Keratinocyte (primary cell): Measurements from ENCODE around the gene SETDB1.
"Not testable (repeated sequence)": the region's sequence is repeated elsewhere in the genome, so short reads cannot be mapped to it uniquely, and the experiment has no call there.

Experiments used
- EZH2 ChIP-seq: IDR thresholded peaks from one replicate; pipeline ENCODE4 v1.6.1; 2012; ENCODE audit warnings: inconsistent platforms, mild to moderate bottlenecking, low read length, moderate library complexity
- TF ChIP-seq, protein P1 (sequence below), 3 experiments: IDR thresholded peaks in 1 of 3; conservative IDR thresholded peaks in 1 of 3; optimal IDR thresholded peaks in 1 of 3; 2 replicates in 2 of 3; 3 replicates in 1 of 3; pipeline versions ENCODE3 to v1.5.1; 2011; ENCODE audit warnings: low read length in 3 of 3, mild to moderate bottlenecking in 3 of 3, moderate library complexity in 2 of 3, control low read depth in 1 of 3, inconsistent platforms in 1 of 3; ENCODE audit not compliant: insufficient read depth in 2 of 3; ENCODE audit errors: extremely low read depth in 1 of 3

DNA sequence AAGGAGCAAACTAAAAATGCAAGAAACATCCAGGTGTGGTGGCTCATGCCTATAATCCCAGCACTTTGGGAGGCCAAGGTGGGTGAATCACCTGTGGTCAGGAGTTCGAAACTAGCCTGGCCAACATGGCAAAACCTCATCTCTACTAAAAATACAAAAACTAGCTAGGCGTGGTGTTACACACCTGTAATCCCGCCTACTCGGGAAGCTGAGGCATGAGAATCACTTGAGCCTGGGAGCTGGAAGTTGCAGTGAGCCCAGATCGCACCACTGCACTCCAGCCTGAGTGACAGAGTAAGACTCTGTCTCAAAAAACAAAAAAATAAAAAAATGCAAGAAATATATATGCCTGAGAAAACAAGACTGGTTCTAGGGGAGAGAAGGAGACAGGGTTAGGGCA lies 43.0 kb upstream of the SETDB1 start:
- TF ChIP-seq, protein P1, sequence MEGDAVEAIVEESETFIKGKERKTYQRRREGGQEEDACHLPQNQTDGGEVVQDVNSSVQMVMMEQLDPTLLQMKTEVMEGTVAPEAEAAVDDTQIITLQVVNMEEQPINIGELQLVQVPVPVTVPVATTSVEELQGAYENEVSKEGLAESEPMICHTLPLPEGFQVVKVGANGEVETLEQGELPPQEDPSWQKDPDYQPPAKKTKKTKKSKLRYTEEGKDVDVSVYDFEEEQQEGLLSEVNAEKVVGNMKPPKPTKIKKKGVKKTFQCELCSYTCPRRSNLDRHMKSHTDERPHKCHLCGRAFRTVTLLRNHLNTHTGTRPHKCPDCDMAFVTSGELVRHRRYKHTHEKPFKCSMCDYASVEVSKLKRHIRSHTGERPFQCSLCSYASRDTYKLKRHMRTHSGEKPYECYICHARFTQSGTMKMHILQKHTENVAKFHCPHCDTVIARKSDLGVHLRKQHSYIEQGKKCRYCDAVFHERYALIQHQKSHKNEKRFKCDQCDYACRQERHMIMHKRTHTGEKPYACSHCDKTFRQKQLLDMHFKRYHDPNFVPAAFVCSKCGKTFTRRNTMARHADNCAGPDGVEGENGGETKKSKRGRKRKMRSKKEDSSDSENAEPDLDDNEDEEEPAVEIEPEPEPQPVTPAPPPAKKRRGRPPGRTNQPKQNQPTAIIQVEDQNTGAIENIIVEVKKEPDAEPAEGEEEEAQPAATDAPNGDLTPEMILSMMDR (optimal IDR thresholded peaks at IDR 0.05 in 1 of 3, IDR thresholded peaks at IDR 0.05 in 1 of 3, conservative IDR thresholded peaks at IDR 0.05 in 1 of 3; ENCODE audit: extremely low read depth in 1 of 3, insufficient read depth in 2 of 3, low read length in 3 of 3) = not testable (repeated sequence)
- not testable (repeated sequence) for TF ChIP-seq EZH2
